ENCODE results near the gene SLC39A1. TPM values are rescaled to one million over a fixed set of nuclear protein-coding genes. Genes with fewer than 3 reads are reported as not detected.

The SLC39A1 gene
- total and polyA plus RNA-seq, 9 of the 15 experiments (the other 6 are each of a cell fraction or from before 2014, with no cell fraction given), result 9.9 to 81.1 (median 62.7) TPM

DNA sequence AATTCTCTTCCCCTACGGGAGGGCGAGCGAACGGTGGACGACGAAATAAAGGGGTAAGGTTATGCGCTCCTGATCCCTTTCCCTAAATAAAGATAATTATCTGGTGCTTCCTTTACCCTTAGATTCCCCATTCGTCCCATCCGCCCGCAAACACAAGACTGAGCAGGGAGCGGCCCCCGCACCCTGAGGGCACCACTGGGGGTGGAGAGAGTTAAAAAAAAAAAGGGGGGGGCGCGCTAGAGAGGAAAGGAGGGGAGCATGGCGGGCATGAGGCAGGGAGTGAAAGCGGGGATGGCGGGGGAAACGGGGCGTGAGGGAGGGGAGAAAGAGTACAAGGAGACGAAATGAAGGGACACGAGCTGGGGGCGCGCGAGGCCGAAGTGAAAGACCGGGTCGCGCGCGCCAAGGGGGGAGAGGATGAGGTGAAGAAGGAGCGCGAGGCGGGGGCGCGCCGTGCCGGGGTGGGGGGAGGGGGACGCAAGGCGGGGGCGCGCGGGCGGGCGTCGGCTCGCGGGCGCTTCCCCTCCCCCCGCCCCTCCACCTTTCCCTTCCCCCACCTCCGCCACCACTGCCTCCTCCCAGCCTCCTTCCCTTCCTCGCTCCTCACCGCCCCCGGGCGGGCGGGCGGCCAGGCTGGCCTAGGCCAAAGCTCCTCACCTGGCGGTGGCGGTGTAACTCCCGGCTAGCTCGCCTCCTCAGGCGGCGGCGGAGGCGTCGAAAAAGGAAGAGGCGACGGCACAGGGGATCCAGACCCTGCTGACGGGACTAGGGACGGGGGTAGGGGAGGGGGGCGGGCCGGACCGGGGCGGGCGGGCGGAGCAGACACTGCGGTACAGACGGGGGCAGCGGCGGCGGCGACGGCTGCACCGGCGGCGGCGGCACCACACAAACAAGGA, 41.0 kb downstream of the SLC39A1 start (continued):
- TF ChIP-seq ZNF175 (CRISPR knock-in tag; IDR thresholded peaks at IDR 0.05; ENCODE audit: low read depth) (no peak), PRPF4 (IDR thresholded peaks at IDR 0.05; ENCODE audit: insufficient read depth, low read depth, low read length, poor library complexity, severe bottlenecking) (peak; percentile 90), MYBL2 (IDR thresholded peaks at IDR 0.05; ENCODE audit: low read depth) (no peak), MYBL2 (CRISPR knock-in tag; IDR thresholded peaks at IDR 0.05; ENCODE audit: borderline replicate concordance) (no peak), SUPT5H (IDR thresholded peaks at IDR 0.05) (peak; percentile 69), TOE1 (IDR thresholded peaks at IDR 0.05; ENCODE audit: borderline replicate concordance) (no peak), TOE1 (CRISPR knock-in tag; IDR thresholded peaks at IDR 0.05; ENCODE audit: borderline replicate concordance, low read depth) (no peak), MXI1 (IDR thresholded peaks at IDR 0.05; ENCODE audit: low read depth, low read length) (no peak), NFYB (IDR thresholded peaks at IDR 0.05; ENCODE audit: extremely low read depth, insufficient read length) (no peak), CEBPG (CRISPR knock-in tag; IDR thresholded peaks at IDR 0.05) (no peak), CEBPG (tag; conservative IDR thresholded peaks at IDR 0.05 in 1 of 2, IDR thresholded peaks at IDR 0.05 in 1 of 2) (no peak), TEAD2 (tag; IDR thresholded peaks at IDR 0.05) (no peak), PYGO2 (tag; IDR thresholded peaks at IDR 0.05) (no peak), RFX5 (IDR thresholded peaks at IDR 0.05; ENCODE audit: low read depth, low read length) (no peak), TBP (optimal IDR thresholded peaks at IDR 0.05; ENCODE audit: low read depth, low read length) (peak; percentile 58), ZNF263 (CRISPR knock-in tag; IDR thresholded peaks at IDR 0.05; ENCODE audit: borderline replicate concordance) (0 out of 2 replicates have a peak, but pooled peaks have one; percentile 39), E2F3 (CRISPR knock-in tag; IDR thresholded peaks at IDR 0.05) (no peak)
- TF ChIP-seq, protein P1, sequence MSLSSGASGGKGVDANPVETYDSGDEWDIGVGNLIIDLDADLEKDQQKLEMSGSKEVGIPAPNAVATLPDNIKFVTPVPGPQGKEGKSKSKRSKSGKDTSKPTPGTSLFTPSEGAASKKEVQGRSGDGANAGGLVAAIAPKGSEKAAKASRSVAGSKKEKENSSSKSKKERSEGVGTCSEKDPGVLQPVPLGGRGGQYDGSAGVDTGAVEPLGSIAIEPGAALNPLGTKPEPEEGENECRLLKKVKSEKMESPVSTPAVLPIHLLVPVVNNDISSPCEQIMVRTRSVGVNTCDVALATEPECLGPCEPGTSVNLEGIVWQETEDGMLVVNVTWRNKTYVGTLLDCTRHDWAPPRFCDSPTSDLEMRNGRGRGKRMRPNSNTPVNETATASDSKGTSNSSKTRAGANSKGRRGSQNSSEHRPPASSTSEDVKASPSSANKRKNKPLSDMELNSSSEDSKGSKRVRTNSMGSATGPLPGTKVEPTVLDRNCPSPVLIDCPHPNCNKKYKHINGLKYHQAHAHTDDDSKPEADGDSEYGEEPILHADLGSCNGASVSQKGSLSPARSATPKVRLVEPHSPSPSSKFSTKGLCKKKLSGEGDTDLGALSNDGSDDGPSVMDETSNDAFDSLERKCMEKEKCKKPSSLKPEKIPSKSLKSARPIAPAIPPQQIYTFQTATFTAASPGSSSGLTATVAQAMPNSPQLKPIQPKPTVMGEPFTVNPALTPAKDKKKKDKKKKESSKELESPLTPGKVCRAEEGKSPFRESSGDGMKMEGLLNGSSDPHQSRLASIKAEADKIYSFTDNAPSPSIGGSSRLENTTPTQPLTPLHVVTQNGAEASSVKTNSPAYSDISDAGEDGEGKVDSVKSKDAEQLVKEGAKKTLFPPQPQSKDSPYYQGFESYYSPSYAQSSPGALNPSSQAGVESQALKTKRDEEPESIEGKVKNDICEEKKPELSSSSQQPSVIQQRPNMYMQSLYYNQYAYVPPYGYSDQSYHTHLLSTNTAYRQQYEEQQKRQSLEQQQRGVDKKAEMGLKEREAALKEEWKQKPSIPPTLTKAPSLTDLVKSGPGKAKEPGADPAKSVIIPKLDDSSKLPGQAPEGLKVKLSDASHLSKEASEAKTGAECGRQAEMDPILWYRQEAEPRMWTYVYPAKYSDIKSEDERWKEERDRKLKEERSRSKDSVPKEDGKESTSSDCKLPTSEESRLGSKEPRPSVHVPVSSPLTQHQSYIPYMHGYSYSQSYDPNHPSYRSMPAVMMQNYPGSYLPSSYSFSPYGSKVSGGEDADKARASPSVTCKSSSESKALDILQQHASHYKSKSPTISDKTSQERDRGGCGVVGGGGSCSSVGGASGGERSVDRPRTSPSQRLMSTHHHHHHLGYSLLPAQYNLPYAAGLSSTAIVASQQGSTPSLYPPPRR (CRISPR knock-in tag; IDR thresholded peaks at IDR 0.05; ENCODE audit: borderline replicate concordance), result no peak
- TF ChIP-seq, protein P2, sequence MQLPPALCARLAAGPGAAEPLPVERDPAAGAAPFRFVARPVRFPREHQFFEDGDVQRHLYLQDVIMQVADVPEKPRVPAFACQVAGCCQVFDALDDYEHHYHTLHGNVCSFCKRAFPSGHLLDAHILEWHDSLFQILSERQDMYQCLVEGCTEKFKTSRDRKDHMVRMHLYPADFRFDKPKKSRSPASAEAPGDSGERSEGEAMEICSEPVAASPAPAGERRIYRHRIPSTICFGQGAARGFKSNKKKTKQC (CRISPR knock-in tag; IDR thresholded peaks at IDR 0.05), result peak; percentile 51; the same call in 1 of the 2 replicates
- TF ChIP-seq, protein P3, sequence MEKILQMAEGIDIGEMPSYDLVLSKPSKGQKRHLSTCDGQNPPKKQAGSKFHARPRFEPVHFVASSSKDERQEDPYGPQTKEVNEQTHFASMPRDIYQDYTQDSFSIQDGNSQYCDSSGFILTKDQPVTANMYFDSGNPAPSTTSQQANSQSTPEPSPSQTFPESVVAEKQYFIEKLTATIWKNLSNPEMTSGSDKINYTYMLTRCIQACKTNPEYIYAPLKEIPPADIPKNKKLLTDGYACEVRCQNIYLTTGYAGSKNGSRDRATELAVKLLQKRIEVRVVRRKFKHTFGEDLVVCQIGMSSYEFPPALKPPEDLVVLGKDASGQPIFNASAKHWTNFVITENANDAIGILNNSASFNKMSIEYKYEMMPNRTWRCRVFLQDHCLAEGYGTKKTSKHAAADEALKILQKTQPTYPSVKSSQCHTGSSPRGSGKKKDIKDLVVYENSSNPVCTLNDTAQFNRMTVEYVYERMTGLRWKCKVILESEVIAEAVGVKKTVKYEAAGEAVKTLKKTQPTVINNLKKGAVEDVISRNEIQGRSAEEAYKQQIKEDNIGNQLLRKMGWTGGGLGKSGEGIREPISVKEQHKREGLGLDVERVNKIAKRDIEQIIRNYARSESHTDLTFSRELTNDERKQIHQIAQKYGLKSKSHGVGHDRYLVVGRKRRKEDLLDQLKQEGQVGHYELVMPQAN (IDR thresholded peaks at IDR 0.05; ENCODE audit: borderline replicate concordance), result peak; percentile 37; the same call in 1 of the 2 replicates
